NCI-H526 (cell line): Measurements from ENCODE around the gene UNC80.

Experiments
- DNase-seq, 2 experiments: peaks; one replicate each; lab custom pipeline; 2025; lab: John Stamatoyannopoulos, UW

UNC80 gene

DNA sequence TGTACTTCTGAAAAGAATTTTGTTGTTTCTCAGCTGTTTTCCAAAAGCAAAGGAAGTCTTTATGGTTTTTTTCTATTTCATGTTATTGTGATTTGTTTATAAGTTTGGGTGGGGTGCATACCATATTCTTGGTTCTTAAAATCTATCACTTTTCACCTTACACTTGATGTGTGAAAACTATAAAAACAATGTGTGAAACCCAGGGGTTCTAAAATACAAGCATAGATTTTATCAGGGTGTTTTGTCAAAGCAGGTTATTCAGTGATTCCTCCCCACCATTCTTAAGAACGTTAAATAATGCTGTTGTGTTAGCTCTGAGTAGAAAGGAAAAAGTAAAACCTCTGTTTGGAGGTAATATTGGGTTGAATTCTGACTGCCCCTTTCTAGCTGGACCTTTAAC lies 248.5 kb downstream of the UNC80 start:
- no peak for DNase-seq

DNA sequence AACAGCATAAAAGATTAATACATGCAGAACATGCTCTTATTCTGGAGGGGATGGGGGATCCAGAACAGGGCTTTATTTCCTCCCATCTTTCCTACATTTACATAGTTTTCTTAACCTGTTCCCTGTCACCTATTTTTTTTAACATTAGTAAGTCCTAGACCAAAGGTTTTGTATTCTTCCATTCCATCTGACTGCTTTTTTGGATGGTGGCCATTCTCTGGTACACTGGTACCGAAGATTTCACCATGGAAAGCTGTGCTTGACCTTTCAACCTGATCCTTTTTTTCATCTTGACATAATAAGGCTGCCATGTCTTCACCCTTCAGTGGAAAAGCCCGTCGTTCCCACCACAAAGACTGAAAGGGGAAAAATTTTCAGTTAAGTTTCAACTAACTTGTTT lies 251.2 kb downstream of the UNC80 start:
- no peak for DNase-seq

GRCh38 chr2:210027608-210028007 lies 256.0 kb downstream of the UNC80 start:
- DNase-seq: no peak

DNA sequence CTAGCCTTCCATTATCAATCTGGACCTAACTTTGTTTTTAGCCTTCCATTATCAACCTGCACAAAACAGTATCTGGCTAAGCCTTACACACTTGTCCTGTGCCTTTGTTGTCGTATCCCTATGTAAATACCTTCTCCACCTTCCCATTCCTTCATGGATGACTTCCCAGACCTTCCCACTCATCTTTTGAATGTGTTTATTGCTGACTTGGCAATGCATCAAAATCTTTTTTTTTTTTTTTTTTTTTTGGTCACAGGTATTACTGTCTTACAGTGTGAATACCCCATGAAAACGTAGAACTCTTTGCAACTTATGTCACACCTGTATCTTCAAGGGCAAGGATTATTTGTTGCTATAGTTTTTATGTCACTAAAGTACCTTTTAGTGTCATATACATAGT lies 256.5 kb downstream of the UNC80 start:
- DNase-seq: no peak

DNA sequence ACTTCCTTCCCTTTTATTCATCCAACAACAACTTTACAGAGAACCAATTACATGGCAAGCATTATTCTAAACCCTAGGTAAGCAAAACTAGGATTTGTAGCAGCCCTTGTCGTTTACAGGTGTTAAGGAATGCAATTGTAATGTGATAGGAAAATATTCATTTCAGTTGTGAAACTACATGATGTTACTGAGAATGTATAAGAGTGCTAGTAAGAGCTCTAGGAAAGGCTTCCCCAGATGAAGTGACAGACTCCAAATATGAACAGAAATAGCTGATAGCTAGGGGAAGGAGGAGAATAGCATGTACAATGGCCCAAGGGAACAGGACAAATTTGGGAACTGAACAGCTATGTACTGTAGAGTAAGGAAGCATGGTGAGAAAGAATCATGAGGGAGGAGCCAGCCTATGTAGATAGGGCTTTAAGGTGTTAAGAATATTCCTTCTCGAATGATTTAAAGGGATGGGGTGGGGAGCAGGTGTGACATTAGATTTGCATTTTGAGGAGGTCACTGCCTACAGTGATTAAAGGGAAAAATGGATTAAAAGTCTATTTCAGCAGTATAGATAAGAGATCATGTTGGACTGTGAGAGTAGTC lies 262.6 kb downstream of the UNC80 start:
- DNase-seq: no peak

DNA sequence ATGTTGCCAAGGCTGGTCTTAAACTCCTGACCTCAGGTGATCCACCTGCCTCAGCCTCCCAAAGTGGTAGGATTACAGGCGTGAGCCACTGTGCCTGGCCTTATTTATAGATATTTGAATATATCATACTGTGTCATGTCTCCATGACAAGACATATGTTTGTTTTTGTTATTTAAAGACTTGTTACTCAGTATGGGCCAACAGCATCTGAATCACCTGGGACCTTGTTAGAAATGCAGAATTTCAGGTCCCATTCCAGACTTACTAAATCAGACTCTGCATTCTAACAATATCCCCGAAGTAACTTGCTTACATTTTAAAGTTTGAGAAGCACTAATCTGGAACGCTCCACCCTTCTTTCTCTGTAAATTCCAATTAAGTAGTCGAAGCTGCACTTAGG lies 264.0 kb downstream of the UNC80 start:
- DNase-seq: no peak

DNA sequence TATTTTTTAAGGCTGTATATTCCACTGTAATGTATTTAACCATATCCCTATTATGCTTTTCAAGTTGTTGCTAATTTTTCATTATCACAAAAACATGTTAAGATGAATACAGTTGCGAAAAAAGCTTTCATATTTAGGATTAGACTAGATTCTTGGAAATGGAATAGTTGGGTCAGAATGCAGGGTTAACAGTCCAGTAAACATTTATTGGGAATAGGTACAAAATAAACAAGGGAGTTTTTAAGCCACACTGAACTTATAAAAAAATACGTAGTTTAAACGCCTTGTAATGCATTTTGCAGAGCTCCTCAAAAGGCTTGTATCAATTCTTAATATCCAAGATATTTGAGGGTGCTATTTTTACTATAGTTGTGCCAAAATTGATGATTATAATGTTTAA lies 266.4 kb downstream of the UNC80 start:
- no peak for DNase-seq

DNA sequence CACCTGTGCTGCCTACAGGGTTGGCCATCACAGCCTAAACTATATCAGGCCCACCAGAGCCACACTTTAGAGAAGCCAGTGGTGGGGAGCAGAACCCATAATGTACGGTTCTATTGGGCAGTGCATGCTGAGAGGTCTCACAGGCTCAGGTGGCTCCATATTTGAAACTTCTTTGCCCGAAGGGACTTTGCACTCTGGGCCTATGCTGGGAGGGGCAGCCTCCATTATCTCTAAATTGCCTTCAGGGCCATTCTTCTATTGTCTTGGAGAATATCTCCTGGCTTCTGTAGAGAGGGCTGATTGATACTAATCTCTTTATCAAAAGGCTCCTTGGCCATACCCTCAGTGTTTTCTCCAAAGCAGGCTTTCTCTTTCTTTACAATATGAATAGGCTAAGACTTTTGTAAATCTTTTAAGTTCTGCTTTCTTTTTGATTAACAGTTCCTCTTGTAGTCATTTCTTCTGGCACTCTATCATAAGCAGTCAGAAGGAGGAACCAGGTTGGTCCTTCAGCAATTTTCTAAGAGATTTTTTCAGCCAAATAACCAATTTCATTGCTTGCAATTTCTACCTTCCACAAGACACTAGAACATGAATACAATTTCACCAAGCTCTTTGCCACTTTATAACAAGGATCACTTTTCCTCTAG lies 275.3 kb downstream of the UNC80 start:
- DNase-seq: no peak
